Esophagus muscularis mucosa (tissue), 4 donors: ENCODE data around the gene NUFIP1. TPM values are rescaled to one million over a fixed set of nuclear protein-coding genes. Genes with fewer than 3 reads are reported as not detected.

Experiments used
- DNase-seq: peaks from one replicate; pipeline ENCODE4 v3.0.0-alpha.2; 2017; ENCODE audit errors: extremely low spot score
- H3K27ac ChIP-seq, 4 donors: fragments of 200-600 bp; sonication (generic); replicated peaks in 1 of 4; 1 replicate in 3 of 4; 2 replicates in 1 of 4; pipeline ENCODE4 v1.5.1; 2016 to 2019; ENCODE audit warnings: mild to moderate bottlenecking in 1 of 4
- H3K27me3 ChIP-seq, 4 donors: fragments of 200-600 bp; sonication (generic); one replicate each; pipeline versions ENCODE4 v1.5.1 to v1.6.0; 2016 to 2019
- H3K36me3 ChIP-seq, 4 donors: fragments of 200-600 bp; sonication (generic); one replicate each; pipeline ENCODE4 v1.5.1; 2016 to 2019
- H3K4me1 ChIP-seq, 4 donors: fragments of 200-600 bp; sonication (generic); one replicate each; pipeline ENCODE4 v1.5.1; 2016 to 2019
- H3K4me3 ChIP-seq, 4 donors: fragments of 200-600 bp; sonication (generic); 1 replicate in 2 of 4; 2 replicates in 2 of 4; pipeline ENCODE4 v1.5.1; 2016 to 2019; ENCODE audit warnings: mild to moderate bottlenecking in 4 of 4, moderate library complexity in 1 of 4
- H3K9me3 ChIP-seq, 4 donors: fragments of 200-600 bp; sonication (generic); 1 replicate in 3 of 4; 2 replicates in 1 of 4; pipeline ENCODE4 v1.5.1; 2016 to 2019
- EP300 ChIP-seq: sonication (generic); formaldehyde crosslinking; IDR thresholded peaks from one replicate; pipeline ENCODE4 v1.6.1; 2017; ENCODE audit warnings: antibody characterized with exemption
- POLR2A ChIP-seq: fragments of 450-650 bp; IDR thresholded peaks from one replicate; pipeline ENCODE4 v1.6.1; 2017; ENCODE audit warnings: antibody characterized with exemption, moderate library complexity, mild to moderate bottlenecking, low read depth
- POLR2AphosphoS5 ChIP-seq, 2 donors: sonication (generic); formaldehyde crosslinking; IDR thresholded peaks; one replicate each; pipeline ENCODE4 v1.6.1; 2017; ENCODE audit warnings: antibody characterized with exemption in 2 of 2
- WGBS: methylation state at CpG from one replicate; pipeline ENCODE4 v1.1.5; 2018; 5-methylcytosine and 5-hydroxymethylcytosine counted together
- intact Hi-C: fragments of 100-400 bp; cut with DNase I; formaldehyde crosslinking; loops from one replicate; pipeline ENCODE4 v1.15.1; 2023
- small RNA-seq, 3 donors: library from RNA; depleted of rRNA; stranded (forward); fragments of <200 nt; gene quantifications; one replicate each; pipeline ENCODE3, GENCODE V24; 2016
- total RNA-seq, 4 donors: library from RNA; depleted of rRNA; stranded (reverse); fragments of >200 nt; gene quantifications; one replicate each; pipeline versions ENCODE4 v1.1.0 to v1.2.1, GENCODE V29; 2016
- TF ChIP-seq, protein P1 (sequence below), 3 experiments: fragments of 200-600 bp in 2 of 3; fragments of 450-650 bp in 1 of 3; sonication (generic) in 2 of 3; IDR thresholded peaks; one replicate each; pipeline ENCODE4 v1.5.1; 2017 to 2019; ENCODE audit warnings: antibody characterized with exemption in 3 of 3, mild to moderate bottlenecking in 2 of 3, moderate library complexity in 1 of 3

Gene NUFIP1
- total RNA-seq, 4 donors from 2014 or later = 3.3 to 4.2 (median 3.9) TPM

DNA sequence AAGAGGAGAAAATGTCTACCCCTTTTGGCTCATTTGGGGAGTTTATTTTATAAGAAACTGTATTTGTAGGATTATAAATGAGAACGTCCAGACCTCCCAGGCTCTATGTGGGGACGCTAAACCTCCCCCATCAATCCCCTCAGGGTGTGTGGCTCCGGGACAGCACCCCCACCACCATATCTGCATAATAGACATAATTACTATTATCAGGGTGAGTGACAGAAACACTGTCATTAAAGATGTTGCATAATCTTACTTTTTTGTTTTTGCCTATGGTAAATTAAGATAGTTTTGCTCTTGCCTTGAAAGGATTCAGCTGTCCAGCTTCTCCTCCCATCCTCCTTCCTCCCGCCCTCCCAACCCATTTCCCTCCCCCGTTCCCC lies 93.3 kb downstream of the NUFIP1 start:
- Histone ChIP-seq H3K27ac (no peak overlapping the region), H3K9me3 (no peaks in the 10 kb centered on the region), H3K27me3 (no peaks in the 10 kb centered on the region), H3K36me3 (no peaks in the 10 kb centered on the region), H3K4me1 (peaks cover 0 to 6% (median 4%) of the 10 kb centered on the region in 4 donors), H3K4me3 (no peak overlapping the region)
- TF ChIP-seq POLR2AphosphoS5 (IDR thresholded peaks at IDR 0.05) = no peak
- no peak for TF ChIP-seq EP300
- TF ChIP-seq POLR2A = no peak
- TF ChIP-seq, protein P1, sequence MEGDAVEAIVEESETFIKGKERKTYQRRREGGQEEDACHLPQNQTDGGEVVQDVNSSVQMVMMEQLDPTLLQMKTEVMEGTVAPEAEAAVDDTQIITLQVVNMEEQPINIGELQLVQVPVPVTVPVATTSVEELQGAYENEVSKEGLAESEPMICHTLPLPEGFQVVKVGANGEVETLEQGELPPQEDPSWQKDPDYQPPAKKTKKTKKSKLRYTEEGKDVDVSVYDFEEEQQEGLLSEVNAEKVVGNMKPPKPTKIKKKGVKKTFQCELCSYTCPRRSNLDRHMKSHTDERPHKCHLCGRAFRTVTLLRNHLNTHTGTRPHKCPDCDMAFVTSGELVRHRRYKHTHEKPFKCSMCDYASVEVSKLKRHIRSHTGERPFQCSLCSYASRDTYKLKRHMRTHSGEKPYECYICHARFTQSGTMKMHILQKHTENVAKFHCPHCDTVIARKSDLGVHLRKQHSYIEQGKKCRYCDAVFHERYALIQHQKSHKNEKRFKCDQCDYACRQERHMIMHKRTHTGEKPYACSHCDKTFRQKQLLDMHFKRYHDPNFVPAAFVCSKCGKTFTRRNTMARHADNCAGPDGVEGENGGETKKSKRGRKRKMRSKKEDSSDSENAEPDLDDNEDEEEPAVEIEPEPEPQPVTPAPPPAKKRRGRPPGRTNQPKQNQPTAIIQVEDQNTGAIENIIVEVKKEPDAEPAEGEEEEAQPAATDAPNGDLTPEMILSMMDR (IDR thresholded peaks at IDR 0.05) = no peak
- DNase-seq = no peak
- 83% methylated on average over 5 of the region's 5 CpGs for WGBS
- intact Hi-C loops = no loop called here

DNA sequence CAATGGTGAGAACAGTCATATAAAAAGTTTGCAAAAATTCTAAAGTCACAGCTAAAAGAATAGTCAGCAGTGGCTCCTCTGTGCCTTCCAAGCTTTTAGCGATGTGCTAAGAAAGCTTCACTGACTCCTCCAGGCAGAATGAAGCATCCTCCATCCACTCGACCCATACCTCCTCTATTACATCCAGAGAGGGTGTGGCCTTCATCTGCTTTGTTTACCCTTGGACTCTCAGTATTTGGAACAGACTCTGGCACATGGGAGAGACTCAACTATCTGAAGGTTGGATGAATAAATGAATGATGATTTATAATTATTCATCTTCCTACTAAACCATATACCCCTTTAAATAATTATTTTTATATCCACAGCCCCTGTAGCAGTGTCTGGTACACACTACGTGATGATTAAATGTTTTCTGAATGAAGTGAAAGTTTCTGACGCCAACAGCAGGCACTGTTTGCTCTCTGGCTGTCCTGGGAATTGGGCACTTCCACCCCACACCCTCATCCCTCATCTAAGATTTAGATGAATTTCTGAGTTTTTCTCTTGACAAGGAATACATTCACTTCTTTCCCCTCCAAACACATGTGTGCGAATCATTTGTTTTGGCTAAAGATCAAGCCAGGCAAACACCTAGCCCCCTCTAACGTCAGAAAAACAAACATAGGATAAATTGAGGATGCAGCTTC lies 93.9 kb downstream of the NUFIP1 start:
- H3K4me3 ChIP-seq = no peak overlapping the region
- WGBS = 51% methylated on average over 6 of the region's 6 CpGs
- no peak overlapping the region for H3K27ac ChIP-seq
- H3K27me3 ChIP-seq = no peaks in the 10 kb centered on the region
- DNase-seq = no peak
- peaks cover 0 to 6% (median 4%) of the 10 kb centered on the region in 4 donors for H3K4me1 ChIP-seq
- no peaks in the 10 kb centered on the region for H3K9me3 ChIP-seq
- intact Hi-C loops = no loop called here
- H3K36me3 ChIP-seq = no peaks in the 10 kb centered on the region
- TF ChIP-seq, protein P1 (IDR thresholded peaks at IDR 0.05) = no peak
- TF ChIP-seq EP300 = no peak
- TF ChIP-seq POLR2AphosphoS5 (IDR thresholded peaks at IDR 0.05) = no peak
- no peak for TF ChIP-seq POLR2A

DNA sequence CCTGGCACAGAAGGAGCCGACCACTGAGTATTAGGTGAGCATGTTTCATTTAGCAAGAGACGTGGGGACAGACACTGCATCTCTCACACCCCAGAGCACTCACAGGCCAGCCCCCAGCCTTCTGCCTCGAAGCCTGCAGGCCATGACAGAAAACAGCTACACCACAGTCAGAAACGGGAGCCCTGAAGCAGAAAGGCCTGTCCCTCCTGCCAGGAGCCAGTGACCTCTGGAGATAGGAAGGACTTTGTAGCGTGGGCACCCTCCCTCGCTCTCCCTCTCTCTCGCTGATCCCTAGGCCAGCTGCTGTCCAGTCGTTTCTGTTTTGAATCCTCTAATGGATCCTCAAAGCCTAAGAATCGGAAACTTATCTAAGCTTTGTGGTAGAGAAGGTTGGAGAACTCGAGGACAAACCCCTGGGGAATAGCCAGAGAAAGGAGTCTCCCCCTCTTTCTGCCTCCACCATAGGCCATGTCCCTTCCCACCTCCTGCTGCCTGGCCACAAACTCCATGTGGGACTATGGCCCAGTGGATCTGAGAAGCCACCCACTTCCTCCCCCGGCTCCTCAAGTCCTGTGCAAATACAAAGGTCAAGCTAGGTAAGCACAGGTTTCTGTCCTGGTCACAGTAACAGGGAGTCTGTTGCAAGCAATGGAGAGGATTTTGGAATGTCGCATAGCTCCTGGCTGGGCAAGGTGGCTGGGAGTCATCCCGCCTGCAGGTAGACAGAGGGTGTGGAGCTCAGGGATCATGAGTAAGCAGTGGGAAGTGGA lies 95.1 kb downstream of the NUFIP1 start:
- Histone ChIP-seq H3K27me3 (no peaks in the 10 kb centered on the region), H3K36me3 (no peaks in the 10 kb centered on the region), H3K27ac (no peak overlapping the region), H3K4me3 (no peak overlapping the region), H3K9me3 (no peaks in the 10 kb centered on the region), H3K4me1 (peaks cover 0 to 5% (median 1%) of the 10 kb centered on the region in 4 donors)
- intact Hi-C loops = no loop called here
- no peak for DNase-seq
- no peak for TF ChIP-seq POLR2A
- 93% methylated on average over 13 of the region's 13 CpGs for WGBS

Small RNA genes within 50 kb of the gene (small RNA-seq; reads per million reads assigned to genes)
- gene RN7SL49P = 0 to 0.08 (median 0) reads per million in 3 donors

Other genes with a start within 250 kb of the NUFIP1 start
- gene GPALPP1, start 67 bp upstream of the NUFIP1 start, total RNA-seq = 10 to 100 TPM; 19.0 to 27.4 (median 23.9) TPM
- gene GTF2F2, start 131.0 kb upstream of the NUFIP1 start, total RNA-seq = 10 to 100 TPM; 12.9 to 15.1 (median 14.6) TPM
- gene KCTD4, start 211.6 kb upstream of the NUFIP1 start, total RNA-seq = not detected